IPS-18a (cell line): ENCODE measurements around the gene POU3F3.

Experiments used
- H3K27ac ChIP-seq: one replicate; pipeline ENCODE4 v1.5.1; 2013; ENCODE audit warnings: low read length
- H3K27me3 ChIP-seq: one replicate; pipeline ENCODE4 v1.6.1; 2013; ENCODE audit warnings: mild to moderate bottlenecking, low read length; ENCODE audit not compliant: control insufficient read depth, insufficient read depth
- H3K36me3 ChIP-seq: one replicate; pipeline ENCODE4 v1.6.1; 2013; ENCODE audit warnings: low read depth, low read length; ENCODE audit not compliant: control insufficient read depth
- H3K4me1 ChIP-seq: one replicate; pipeline ENCODE4 v1.6.1; 2013; ENCODE audit warnings: low read depth, low read length; ENCODE audit not compliant: control insufficient read depth
- H3K4me3 ChIP-seq: one replicate; pipeline ENCODE4 v1.5.1; 2013; ENCODE audit warnings: low read length
- H3K9ac ChIP-seq: one replicate; pipeline ENCODE4 v1.6.1; 2013; ENCODE audit warnings: mild to moderate bottlenecking, low read length, moderate library complexity
- H3K9me3 ChIP-seq: one replicate; pipeline ENCODE4 v1.6.1; 2013; ENCODE audit warnings: low read depth, low read length; ENCODE audit not compliant: control insufficient read depth

POU3F3 gene

DNA sequence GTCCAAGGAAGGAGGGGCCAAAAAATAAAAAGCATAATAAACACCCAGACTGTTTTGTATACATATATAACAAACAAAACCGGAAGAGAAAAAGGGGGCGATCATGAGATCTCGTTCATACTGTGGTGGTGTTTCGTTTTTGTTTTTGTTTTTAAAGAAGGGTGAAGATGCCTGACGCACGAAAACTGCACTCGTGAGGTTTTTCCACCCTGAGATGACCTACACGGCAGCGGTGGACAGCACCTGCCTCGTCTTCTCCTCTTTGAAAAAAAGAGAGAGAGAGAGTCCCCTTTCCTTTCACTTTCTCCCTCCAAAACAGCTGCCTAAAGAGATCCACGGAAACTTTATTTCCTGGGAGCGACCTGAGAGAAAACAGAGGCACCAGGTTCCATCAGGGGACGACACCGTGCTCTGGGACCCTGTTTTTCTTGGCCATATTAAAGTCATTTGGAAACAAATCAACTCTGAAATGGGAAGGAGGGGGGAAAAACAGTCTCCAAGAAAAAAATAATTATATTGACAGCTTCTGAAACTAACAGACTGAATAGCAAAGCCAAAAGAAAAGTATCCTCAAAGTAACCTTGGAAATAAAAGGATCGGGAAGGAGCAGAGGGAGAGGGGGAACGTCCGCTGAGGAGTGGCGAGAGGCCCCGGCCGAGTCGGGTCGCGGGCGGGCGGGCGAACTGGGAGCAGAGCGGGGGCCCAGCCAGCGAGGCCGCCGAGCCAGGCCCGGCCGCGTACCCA, 3.5 kb downstream of the POU3F3 start:
- Histone ChIP-seq H3K4me1 (peaks cover 10% of the 10 kb centered on the region), H3K27me3 (peaks cover 84% of the 10 kb centered on the region), H3K4me3 (peak overlapping the region; percentile 22)

DNA sequence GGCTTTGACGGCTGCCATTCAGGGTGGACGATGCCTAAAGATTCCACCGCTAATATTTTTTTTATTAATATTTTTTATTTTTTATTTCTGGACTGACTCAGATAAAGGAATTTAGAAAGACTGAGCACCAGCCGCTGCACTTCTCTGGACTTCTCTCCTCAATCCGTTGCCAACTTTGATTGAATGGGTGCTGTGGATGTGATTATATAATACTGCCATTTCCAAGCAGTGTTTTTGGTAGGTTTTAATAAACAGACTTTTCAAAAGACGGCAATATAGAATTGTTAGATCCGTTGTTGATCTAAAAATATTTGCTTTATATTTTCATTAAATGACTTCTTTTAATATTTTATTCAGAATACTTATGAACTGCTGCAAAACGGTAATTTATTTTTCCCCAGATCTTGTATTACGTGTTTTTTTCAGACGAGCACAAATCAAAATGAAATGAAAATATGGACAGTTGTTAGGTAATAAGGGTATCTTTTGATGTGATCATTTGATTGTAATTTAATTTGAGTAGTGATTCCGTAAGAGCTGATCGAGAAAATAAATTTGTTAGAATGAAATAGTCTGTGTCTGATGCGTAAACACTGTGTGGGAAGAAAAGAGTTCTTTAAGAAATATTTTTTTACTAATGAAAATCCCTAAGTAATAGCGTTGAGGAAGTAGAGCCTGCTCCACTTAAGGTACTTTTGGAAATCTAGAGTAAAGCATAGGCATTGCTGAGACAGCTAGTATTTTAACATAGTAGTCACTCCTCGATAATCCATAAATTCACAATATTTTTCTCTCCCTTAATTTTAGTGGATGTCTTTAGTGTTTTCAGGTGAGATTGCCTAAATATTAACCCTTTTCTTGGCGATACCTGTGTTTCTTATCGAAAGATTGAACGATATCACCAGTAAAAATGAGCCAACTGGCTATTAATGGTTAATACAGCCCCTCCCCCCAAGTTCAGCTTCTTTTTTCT, 4.4 kb downstream of the POU3F3 start:
- Histone ChIP-seq H3K4me1 (peaks cover 12% of the 10 kb centered on the region), H3K4me3 (no peak overlapping the region), H3K27ac (no peak overlapping the region), H3K9ac (no peak overlapping the region), H3K27me3 (peaks cover 85% of the 10 kb centered on the region), H3K36me3 (no peaks in the 10 kb centered on the region), H3K9me3 (no peaks in the 10 kb centered on the region)

More for the DNA sequence above, 3.5 kb downstream of the POU3F3 start:
- no peak overlapping the region for H3K9ac ChIP-seq
- H3K9me3 ChIP-seq: no peaks in the 10 kb centered on the region
- no peaks in the 10 kb centered on the region for H3K36me3 ChIP-seq
- H3K27ac ChIP-seq: no peak overlapping the region

DNA sequence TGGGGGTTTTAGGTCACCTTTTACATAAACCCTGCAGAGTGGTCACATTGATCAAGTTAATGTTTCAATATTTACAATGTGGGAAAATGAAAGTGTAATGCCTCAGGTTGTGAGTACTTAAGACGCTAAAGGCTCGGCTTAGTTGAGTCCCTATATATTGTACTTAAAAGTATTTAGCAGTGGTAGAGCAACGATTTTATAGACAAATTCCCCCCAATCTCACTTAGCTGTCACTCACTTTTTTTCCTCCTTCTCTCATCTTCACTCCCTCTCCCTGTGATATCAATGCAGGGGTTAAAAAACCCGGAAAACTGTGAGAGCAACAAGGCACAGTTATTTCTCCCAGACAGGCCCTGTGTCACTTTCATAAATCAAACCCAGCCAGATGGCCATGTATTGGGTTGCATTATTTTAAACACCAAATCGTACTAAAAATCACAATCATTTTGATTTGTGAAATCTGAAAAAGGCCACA, 5.4 kb downstream of the POU3F3 start:
- Histone ChIP-seq H3K4me1 (peaks cover 14% of the 10 kb centered on the region), H3K27ac (no peak overlapping the region), H3K27me3 (peaks cover 91% of the 10 kb centered on the region), H3K9me3 (no peaks in the 10 kb centered on the region), H3K36me3 (no peaks in the 10 kb centered on the region), H3K9ac (no peak overlapping the region), H3K4me3 (no peak overlapping the region)

DNA sequence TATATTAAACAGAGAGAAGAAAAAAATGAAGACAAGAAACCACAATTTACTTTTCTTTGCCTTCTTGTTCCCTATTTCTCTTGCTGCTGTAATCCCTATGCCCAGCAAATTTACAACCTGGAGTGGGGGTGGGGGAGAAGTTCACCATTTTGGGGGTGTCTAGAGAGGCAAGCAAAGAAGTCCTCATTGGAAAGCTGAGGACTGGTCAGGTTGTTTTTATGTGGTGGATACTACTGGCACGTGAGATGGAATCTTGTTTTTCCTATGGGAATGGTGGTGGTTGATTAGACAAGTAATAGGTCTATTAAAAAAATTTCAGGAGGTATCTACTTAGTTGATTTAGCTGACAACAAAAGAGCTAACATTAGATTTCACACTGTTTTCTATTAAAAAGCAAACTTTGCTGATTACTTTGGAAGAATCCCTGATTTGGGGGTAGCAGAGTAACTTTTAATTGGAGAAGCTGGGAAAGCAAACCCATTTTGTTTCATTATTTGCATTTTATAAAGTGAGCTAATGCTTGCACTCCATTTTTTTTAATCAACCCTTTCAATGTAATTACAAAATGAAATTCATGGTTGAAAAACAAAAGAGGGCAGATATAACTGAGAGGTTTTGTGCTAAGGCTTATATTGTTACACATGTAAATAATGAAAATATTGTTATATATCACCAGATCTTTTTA, 6.0 kb downstream of the POU3F3 start:
- peaks cover 91% of the 10 kb centered on the region for H3K27me3 ChIP-seq

DNA sequence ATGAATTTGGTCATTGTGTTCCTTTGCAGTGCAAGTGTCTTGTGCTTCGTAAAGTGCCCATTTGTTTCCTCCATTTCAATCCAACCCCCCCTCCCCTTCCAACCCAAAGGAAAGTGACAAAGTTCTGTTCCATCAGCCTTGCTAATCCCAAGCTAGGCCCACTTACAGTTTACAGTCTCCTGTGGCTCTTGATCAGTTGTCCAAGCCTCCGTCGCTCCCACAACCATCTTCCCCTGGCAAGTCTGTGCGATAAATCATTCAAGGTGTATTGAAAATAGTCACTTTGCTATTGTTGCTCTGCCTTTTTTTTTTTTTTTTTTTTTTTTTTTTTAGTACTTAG, 6.5 kb downstream of the POU3F3 start:
- H3K27me3 ChIP-seq: peaks cover 94% of the 10 kb centered on the region
- H3K27ac ChIP-seq: no peak overlapping the region
- H3K36me3 ChIP-seq: no peaks in the 10 kb centered on the region
- no peak overlapping the region for H3K9ac ChIP-seq
- H3K4me1 ChIP-seq: peaks cover 9% of the 10 kb centered on the region
- no peaks in the 10 kb centered on the region for H3K9me3 ChIP-seq
- no peak overlapping the region for H3K4me3 ChIP-seq

More for the DNA sequence above, 6.0 kb downstream of the POU3F3 start:
- H3K4me1 ChIP-seq: peaks cover 9% of the 10 kb centered on the region
- no peaks in the 10 kb centered on the region for H3K36me3 ChIP-seq
- H3K4me3 ChIP-seq: no peak overlapping the region
- no peak overlapping the region for H3K9ac ChIP-seq
- H3K27ac ChIP-seq: no peak overlapping the region
- no peaks in the 10 kb centered on the region for H3K9me3 ChIP-seq

DNA sequence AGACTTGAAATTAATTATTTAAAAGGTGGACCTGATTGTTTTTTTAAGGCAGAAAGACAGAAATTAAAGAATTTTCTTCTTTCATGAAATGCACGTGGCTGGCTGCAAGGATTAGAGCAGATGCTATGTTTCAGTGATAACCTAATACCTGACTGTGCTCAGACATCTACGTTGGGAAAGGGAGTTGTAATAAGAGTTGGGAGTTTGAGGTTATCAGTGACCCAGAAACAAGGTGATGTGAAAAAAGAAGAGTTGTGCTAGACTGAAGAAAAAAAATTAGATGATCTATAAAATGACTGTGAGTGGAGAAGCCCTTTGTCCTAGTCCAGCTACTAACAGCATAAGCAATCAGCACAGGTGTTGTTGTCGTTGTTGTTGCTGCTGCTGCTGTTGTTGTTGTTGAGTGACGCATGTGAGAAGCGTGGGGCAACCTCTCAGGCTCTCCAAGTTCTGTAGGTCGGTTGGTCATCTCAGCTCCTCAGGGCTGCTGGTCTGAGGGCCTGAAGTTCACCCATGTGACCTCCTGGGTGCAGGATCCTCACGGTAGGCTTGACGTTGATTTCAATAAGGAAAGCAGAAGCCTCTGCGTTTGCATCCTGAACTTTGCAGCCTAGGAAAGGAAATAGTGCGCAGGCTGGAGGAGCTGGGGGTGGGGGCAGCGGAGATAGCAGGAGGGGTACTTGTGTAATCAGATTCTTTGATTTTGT, 7.6 kb downstream of the POU3F3 start:
- Histone ChIP-seq H3K9ac (no peak overlapping the region), H3K27me3 (peaks cover 100% of the 10 kb centered on the region), H3K4me3 (peak overlapping the region; percentile 60), H3K4me1 (peaks cover 15% of the 10 kb centered on the region), H3K27ac (no peak overlapping the region), H3K9me3 (no peaks in the 10 kb centered on the region), H3K36me3 (no peaks in the 10 kb centered on the region)

DNA sequence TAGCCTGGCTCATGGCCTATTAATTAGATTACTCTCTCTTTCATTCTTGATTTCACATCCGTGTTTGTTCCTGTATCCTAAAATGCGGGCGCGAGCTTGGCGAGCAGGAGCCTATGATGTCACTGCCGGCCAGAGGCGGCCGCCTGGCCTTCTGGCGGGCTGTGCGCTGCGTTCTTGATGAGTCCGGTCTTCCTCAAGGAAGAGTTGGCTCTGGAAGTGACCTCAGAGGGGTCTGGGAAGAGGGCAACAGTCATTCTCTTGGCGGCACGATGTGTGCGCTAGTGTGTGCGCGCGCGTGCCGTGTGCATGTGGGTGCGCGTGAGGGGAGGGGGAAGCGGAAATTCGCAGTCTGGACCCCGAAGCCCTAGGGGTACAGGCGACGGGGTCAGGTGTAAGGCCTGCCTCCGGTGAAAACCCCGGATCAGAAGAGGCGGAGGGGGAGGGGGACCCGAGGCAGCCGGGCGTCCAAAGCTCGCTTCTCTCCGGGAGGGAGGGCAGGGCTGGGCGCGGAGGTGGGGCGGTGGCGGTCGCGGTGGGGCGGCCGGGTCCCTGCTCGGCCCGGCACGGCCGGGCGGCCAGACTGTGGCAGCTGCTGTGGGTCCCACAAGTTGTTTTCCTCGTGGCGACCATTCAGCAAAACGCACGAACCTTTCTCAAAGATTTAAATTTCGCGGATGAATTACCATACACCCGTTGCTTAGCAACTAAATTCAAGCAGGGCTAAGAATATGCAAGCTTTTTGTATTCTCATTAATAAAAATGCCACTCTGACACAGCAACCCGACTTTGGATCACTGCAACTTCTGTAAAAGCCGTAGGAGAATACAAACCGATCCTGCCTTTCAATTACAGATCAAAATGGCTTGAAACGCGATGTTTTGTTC, 8.4 kb downstream of the POU3F3 start:
- Histone ChIP-seq H3K36me3 (no peaks in the 10 kb centered on the region), H3K4me1 (peaks cover 12% of the 10 kb centered on the region), H3K4me3 (peak overlapping the region; percentile 60), H3K27ac (no peak overlapping the region), H3K9ac (no peak overlapping the region), H3K9me3 (no peaks in the 10 kb centered on the region), H3K27me3 (peaks cover 100% of the 10 kb centered on the region)

DNA sequence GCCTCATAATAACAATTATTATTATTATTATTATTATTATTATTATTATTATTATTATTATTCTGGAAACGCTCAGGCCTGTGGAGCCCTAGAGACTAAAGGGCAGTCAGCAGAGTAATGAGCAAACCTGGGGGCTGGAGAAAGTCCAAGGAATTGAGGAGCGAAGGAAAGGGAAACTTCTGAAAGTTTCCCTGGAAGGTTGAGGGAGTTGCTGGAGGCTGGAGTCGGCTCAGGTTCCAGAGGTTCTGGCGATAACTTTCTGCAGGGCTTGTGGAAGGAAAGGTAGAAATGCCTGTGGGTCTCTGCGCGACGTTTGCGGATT, 9.2 kb downstream of the POU3F3 start:
- H3K27me3 ChIP-seq: peaks cover 100% of the 10 kb centered on the region
- H3K27ac ChIP-seq: no peak overlapping the region
- H3K9ac ChIP-seq: no peak overlapping the region
- peak overlapping the region; percentile 26 for H3K4me3 ChIP-seq
- no peaks in the 10 kb centered on the region for H3K36me3 ChIP-seq
- H3K9me3 ChIP-seq: no peaks in the 10 kb centered on the region
- peaks cover 10% of the 10 kb centered on the region for H3K4me1 ChIP-seq

DNA sequence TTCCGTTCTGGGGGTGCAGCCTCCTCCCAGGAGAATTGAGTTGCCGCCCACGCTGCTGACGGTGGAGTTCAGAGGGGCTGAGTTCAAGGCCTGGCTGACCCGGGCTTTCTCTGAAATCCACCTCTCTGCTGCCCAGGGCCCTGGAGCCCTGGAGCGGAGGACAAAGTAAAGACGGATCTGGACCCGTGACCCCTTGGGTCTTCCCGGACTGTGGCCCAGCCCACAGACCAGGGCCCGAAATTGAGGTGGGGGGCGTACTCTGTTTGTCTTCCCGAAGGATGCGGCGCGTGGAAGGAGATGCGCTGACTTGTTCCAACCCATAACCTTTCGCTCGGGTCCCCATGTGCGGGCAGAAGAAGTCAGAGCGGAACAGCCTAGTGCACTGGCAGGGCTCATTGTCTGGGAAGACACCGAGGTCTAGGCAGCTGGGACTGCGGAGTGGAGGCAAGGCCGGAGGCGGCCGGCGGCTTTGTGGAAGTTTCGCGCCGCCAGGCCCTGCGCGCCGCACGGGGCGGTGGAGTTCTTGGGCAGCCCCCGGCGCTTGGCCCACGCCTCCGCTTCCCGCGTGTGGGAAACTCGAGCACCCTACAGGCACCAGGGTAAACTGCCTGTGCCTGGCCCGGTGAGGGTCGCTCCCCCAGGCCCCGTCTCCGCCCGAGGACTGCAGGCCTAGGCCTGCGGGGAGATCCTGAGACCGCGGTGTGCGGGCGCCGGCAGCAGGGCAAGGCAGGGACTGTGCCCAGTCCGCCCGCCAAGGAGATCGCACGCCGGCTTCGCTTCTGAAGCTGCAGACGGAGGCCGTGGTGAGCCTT, 9.8 kb downstream of the POU3F3 start:
- Histone ChIP-seq H3K4me3 (peak overlapping the region; percentile 26), H3K27ac (no peak overlapping the region), H3K27me3 (peaks cover 100% of the 10 kb centered on the region), H3K9me3 (no peaks in the 10 kb centered on the region), H3K9ac (no peak overlapping the region), H3K4me1 (peaks cover 10% of the 10 kb centered on the region), H3K36me3 (no peaks in the 10 kb centered on the region)
